ENCODE results near the gene FBXO42. TPM values are rescaled to one million over a fixed set of nuclear protein-coding genes. Genes with fewer than 3 reads are reported as not detected.

Gene FBXO42
- total and polyA plus RNA-seq, 2 of the 13 experiments (the other 11 are each of a cell fraction or from before 2014, with no cell fraction given), result 7.6 to 17.5 TPM

DNA sequence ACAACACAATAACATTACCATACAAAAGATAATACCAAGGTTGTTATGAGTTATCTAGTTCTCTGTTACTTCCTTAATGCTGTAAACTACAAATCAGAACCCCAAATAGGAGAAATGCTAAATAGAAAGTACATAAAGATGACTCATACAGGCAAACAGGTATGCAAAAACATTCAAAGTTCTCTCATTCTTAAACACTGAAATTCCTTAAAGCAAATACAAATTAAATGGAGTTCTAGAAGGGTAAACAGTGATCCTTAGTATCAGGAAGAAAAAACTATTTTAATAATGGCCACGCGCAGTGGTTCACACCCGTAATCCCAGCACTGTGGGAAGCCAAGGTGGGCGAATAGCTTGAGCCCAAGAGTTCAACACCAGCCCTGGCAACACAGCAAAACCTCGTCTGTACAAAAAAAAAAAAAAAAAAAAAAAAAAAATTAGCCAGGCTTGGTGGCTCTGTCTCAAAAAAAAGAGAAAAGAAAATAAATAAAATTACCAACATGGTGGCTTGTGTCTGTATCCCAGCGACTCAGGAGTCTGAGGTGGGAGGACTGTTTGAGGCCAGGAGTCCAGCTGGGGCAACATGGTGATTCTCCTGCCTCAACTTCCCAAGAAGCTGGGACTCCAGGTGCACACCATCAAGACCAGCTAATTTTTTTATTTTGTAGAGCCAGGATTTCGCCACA, 17.5 kb downstream of the FBXO42 start:
- Histone ChIP-seq H3K4me2 (ENCODE audit: low read depth, low read length) (no peak overlapping the region), H3K9me3 (ENCODE audit: low read length) (no peaks in the 10 kb centered on the region), H3K4me1 (ENCODE audit: insufficient read depth, low read length) (peaks cover 16% of the 10 kb centered on the region), H3K4me3 (replicated peaks in 1 of 3; ENCODE audit: insufficient read depth in 1 of 3, low read depth in 2 of 3, low read length in 3 of 3) (no peak overlapping the region), H3K36me3 (replicated peaks in 1 of 2; ENCODE audit: control insufficient read depth in 1 of 2, insufficient read depth in 2 of 2, low read length in 2 of 2) (peaks cover 0 to 3% of the 10 kb centered on the region in 2 experiments; a peak in 1 of 5 replicates), H3K9ac (ENCODE audit: insufficient read depth, low read depth, low read length) (no peak overlapping the region), H4K20me1 (ENCODE audit: insufficient read depth, low read length) (no peaks in the 10 kb centered on the region), H3K27ac (ENCODE audit: extremely low read length, insufficient read depth, low read length) (peak overlapping the region; percentile 42), H3K79me2 (ENCODE audit: insufficient read depth, low read length) (peaks cover 50% of the 10 kb centered on the region), H3K27me3 (ENCODE audit: control insufficient read depth in 1 of 2, insufficient read depth in 2 of 2, low read length in 2 of 2) (no peaks in the 10 kb centered on the region), H2AFZ (ENCODE audit: low read length) (no peak overlapping the region)
- ChIA-PET POLR2A (interaction anchor here (1.3 kb wide), 1 partner anchor 18 kb away, joined by 6 read pairs; the partner anchor contains the start of gene FBXO42), CTCF (ENCODE audit: low intra/inter-chr PET ratio, low total read pairs) (no interaction called here)
- DNase-seq (ENCODE audit: low spot score), result peak; percentile 50
- no peak for FAIRE-seq
- no TSS peak for BruUV-seq (replicated peaks)
- intact Hi-C loops (cut with micrococcal nuclease; ENCODE audit: unreplicated experiment) (no loop called here), in situ Hi-C loops (cut with HindIII; ENCODE audit: extremely low pct_ligation_motif_present, low pct_unique_long_range_greater_than_20kb) (no loop called here)
- peak; percentile 45; the same call in 2 of the 3 replicates for ATAC-seq
- 77% methylated on average over 7 of the region's 7 CpGs for WGBS (ENCODE audit: low lambda C conversion rate)
- TF ChIP-seq ATF1 (CRISPR knock-in tag; IDR thresholded peaks at IDR 0.05) (no peak), ZFP82 (CRISPR knock-in tag; IDR thresholded peaks at IDR 0.05; ENCODE audit: borderline replicate concordance) (no peak), TCF7L2 (IDR thresholded peaks at IDR 0.05; ENCODE audit: low read depth, low read length) (no peak), ZNF747 (CRISPR knock-in tag; IDR thresholded peaks at IDR 0.05; ENCODE audit: borderline replicate concordance) (no peak), ZNF251 (CRISPR knock-in tag; IDR thresholded peaks at IDR 0.05) (no peak), ELF3 (CRISPR knock-in tag; IDR thresholded peaks at IDR 0.05) (0 out of 2 replicates have a peak, but pooled peaks have one; percentile 17), FOXA1 (IDR thresholded peaks at IDR 0.05) (0 out of 2 replicates have a peak, but pooled peaks have one; percentile 37), FOXA1 (CRISPR knock-in tag; IDR thresholded peaks at IDR 0.05) (no peak), TBP (CRISPR knock-in tag; IDR thresholded peaks at IDR 0.05) (no peak), YY1 (IDR thresholded peaks at IDR 0.05; ENCODE audit: insufficient read depth, insufficient replicate concordance, low read depth, low read length) (no peak), ZNF558 (CRISPR knock-in tag; IDR thresholded peaks at IDR 0.05; ENCODE audit: borderline replicate concordance) (no peak), MTF2 (CRISPR knock-in tag; IDR thresholded peaks at IDR 0.05; ENCODE audit: borderline replicate concordance) (no peak), SIX4 (CRISPR knock-in tag; IDR thresholded peaks at IDR 0.05) (no peak)
- TF ChIP-seq, protein P1, sequence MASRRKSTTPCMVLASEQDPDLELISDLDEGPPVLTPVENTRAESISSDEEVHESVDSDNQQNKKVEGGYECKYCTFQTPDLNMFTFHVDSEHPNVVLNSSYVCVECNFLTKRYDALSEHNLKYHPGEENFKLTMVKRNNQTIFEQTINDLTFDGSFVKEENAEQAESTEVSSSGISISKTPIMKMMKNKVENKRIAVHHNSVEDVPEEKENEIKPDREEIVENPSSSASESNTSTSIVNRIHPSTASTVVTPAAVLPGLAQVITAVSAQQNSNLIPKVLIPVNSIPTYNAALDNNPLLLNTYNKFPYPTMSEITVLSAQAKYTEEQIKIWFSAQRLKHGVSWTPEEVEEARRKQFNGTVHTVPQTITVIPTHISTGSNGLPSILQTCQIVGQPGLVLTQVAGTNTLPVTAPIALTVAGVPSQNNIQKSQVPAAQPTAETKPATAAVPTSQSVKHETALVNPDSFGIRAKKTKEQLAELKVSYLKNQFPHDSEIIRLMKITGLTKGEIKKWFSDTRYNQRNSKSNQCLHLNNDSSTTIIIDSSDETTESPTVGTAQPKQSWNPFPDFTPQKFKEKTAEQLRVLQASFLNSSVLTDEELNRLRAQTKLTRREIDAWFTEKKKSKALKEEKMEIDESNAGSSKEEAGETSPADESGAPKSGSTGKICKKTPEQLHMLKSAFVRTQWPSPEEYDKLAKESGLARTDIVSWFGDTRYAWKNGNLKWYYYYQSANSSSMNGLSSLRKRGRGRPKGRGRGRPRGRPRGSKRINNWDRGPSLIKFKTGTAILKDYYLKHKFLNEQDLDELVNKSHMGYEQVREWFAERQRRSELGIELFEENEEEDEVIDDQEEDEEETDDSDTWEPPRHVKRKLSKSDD (CRISPR knock-in tag; IDR thresholded peaks at IDR 0.05; ENCODE audit: low read depth), result no peak
- TF ChIP-seq, protein P2, sequence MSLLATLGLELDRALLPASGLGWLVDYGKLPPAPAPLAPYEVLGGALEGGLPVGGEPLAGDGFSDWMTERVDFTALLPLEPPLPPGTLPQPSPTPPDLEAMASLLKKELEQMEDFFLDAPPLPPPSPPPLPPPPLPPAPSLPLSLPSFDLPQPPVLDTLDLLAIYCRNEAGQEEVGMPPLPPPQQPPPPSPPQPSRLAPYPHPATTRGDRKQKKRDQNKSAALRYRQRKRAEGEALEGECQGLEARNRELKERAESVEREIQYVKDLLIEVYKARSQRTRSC (CRISPR knock-in tag; IDR thresholded peaks at IDR 0.05; ENCODE audit: low read depth), result no peak
- TF ChIP-seq, protein P3, sequence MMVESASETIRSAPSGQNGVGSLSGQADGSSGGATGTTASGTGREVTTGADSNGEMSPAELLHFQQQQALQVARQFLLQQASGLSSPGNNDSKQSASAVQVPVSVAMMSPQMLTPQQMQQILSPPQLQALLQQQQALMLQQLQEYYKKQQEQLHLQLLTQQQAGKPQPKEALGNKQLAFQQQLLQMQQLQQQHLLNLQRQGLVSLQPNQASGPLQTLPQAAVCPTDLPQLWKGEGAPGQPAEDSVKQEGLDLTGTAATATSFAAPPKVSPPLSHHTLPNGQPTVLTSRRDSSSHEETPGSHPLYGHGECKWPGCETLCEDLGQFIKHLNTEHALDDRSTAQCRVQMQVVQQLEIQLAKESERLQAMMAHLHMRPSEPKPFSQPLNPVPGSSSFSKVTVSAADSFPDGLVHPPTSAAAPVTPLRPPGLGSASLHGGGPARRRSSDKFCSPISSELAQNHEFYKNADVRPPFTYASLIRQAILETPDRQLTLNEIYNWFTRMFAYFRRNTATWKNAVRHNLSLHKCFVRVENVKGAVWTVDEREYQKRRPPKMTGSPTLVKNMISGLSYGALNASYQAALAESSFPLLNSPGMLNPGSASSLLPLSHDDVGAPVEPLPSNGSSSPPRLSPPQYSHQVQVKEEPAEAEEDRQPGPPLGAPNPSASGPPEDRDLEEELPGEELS (CRISPR knock-in tag; IDR thresholded peaks at IDR 0.05), result no peak
- TF ChIP-seq, protein P4, sequence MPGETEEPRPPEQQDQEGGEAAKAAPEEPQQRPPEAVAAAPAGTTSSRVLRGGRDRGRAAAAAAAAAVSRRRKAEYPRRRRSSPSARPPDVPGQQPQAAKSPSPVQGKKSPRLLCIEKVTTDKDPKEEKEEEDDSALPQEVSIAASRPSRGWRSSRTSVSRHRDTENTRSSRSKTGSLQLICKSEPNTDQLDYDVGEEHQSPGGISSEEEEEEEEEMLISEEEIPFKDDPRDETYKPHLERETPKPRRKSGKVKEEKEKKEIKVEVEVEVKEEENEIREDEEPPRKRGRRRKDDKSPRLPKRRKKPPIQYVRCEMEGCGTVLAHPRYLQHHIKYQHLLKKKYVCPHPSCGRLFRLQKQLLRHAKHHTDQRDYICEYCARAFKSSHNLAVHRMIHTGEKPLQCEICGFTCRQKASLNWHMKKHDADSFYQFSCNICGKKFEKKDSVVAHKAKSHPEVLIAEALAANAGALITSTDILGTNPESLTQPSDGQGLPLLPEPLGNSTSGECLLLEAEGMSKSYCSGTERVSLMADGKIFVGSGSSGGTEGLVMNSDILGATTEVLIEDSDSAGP (CRISPR knock-in tag; IDR thresholded peaks at IDR 0.05; ENCODE audit: borderline replicate concordance), result no peak
